Measurements from ENCODE around the gene PTPRZ1. TPM values are rescaled to one million over a fixed set of nuclear protein-coding genes. Genes with fewer than 3 reads are reported as not detected.

The PTPRZ1 gene
- total RNA-seq, 1 donor from 2014 or later = not detected

- no peak for DNase-seq (ENCODE audit: low read depth)
These were observed 72.1 kb downstream of the PTPRZ1 start for GRCh38 chr7:121945066-121945465.

DNA sequence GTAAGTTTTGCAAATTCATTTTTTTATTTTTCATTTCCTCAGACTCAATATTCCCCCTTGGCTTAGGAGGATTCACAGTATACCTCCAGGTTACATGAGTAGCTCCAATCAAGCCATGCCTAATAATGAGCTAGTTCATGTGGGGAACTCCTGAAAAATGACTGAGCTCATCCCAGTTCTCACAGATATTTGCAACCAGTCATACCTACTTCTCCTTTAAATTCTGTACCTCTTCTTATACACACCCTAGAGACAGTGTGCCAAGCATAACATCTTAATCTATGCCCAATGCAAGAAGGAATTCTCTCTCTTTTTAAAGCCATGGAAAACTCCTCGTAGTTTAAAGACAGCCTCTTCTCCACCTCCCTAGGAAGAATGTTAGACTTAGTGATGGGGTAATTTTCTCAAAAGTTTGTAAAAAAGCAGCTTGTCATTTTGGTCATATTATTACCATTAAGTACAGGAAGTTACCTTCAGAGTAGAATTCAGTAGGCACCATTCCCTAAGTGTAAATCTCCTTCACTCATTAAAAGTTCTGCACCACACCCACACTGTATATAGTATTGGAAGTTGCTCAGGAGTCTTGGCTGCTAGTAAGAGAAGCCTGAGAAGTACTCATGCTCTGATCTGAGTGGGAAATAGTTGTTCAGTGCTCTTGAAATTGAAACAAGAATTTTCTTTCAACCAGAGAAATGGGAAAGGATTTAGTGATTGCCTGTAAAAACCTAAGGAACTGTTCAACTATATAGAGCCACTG, 72.7 kb downstream of the PTPRZ1 start:
- DNase-seq (ENCODE audit: low read depth) = no peak
- H3K4me3 ChIP-seq (ENCODE audit: low read depth, low read length) = no peak overlapping the region
- no peak for TF ChIP-seq CTCF (conservative IDR thresholded peaks at IDR 0.05; ENCODE audit: low read depth, low read length)

More at GRCh38 chr7:121945066-121945465, 72.1 kb downstream of the PTPRZ1 start:
- no peak for TF ChIP-seq CTCF (conservative IDR thresholded peaks at IDR 0.05; ENCODE audit: low read depth, low read length)
- H3K4me3 ChIP-seq (ENCODE audit: low read depth, low read length) = no peak overlapping the region

DNA sequence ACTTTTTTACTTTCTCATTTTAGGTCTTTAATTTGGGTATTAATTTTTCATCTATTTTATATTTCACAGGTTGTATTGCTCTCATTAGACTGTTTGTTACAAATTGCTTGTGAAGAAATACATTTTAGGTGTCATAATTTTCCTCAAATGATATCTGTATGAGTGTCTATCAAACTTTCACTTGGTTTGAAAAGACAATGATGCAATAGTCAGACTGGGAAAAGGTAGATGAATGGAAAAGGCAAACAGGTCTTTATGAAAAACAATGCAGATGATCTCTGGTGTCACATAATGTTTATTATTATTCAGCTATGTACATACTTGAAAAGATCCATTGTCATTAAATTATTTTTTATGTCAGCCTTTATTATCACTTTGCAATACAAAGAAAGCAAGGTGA, 80.2 kb downstream of the PTPRZ1 start:
- DNase-seq (ENCODE audit: low read depth) = no peak
- no peak for TF ChIP-seq CTCF (conservative IDR thresholded peaks at IDR 0.05; ENCODE audit: low read depth, low read length)

GRCh38 chr7:121953601-121954000, 80.6 kb downstream of the PTPRZ1 start:
- no peak for TF ChIP-seq CTCF (conservative IDR thresholded peaks at IDR 0.05; ENCODE audit: low read depth, low read length)
- no peak overlapping the region for H3K4me3 ChIP-seq (ENCODE audit: low read depth, low read length)
- no peak for DNase-seq (ENCODE audit: low read depth)

More for the DNA sequence above, 80.2 kb downstream of the PTPRZ1 start:
- H3K4me3 ChIP-seq (ENCODE audit: low read depth, low read length) = no peak overlapping the region

DNA sequence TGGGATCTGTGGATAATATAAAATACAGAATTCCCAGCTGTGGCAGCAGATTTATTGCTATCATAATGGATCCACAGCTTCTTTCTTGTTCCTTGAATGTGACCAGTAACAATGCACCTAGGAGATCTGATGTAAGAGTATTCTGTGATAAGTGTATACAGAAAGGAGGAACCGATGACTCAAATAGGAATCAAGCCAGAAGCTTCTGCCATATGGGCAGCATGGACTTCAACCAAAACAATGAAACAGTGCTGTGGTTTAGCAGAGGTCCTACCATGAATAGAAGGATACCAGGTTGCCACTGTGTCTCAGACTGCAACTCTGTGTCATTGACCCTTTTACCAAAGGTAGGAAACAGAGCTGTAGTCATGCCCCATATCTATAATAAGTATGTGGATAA, 81.8 kb downstream of the PTPRZ1 start:
- no peak for TF ChIP-seq CTCF (conservative IDR thresholded peaks at IDR 0.05; ENCODE audit: low read depth, low read length)
- DNase-seq (ENCODE audit: low read depth) = no peak
- no peak overlapping the region for H3K4me3 ChIP-seq (ENCODE audit: low read depth, low read length)

GRCh38 chr7:121957626-121958025, 84.7 kb downstream of the PTPRZ1 start:
- DNase-seq (ENCODE audit: low read depth) = no peak
- TF ChIP-seq CTCF (conservative IDR thresholded peaks at IDR 0.05; ENCODE audit: low read depth, low read length) = no peak
- no peak overlapping the region for H3K4me3 ChIP-seq (ENCODE audit: low read depth, low read length)

- TF ChIP-seq CTCF (conservative IDR thresholded peaks at IDR 0.05; ENCODE audit: low read depth, low read length) = no peak
- no peak overlapping the region for H3K4me3 ChIP-seq (ENCODE audit: low read depth, low read length)
- DNase-seq (ENCODE audit: low read depth) = no peak
These were observed 87.7 kb downstream of the PTPRZ1 start for GRCh38 chr7:121960678-121961077.

Measured in epithelial cell of proximal tubule (primary cell).